PC-3 (cell line): Measurements from ENCODE around the gene HSD11B1.

Experiments used
- CTCF ChIP-seq: fragments of 300-600 bp; sonication (generic); conservative IDR thresholded peaks from 2 replicates; pipeline ENCODE4 v1.5.1; 2017; ENCODE audit warnings: antibody characterized with exemption, low read depth, mild to moderate bottlenecking, low read length
- EZH2 ChIP-seq: fragments of 300-600 bp; sonication (generic); IDR thresholded peaks from one replicate; pipeline ENCODE4 v1.6.1; 2017; ENCODE audit warnings: antibody characterized with exemption, mild to moderate bottlenecking, low read length; ENCODE audit not compliant: unreplicated experiment

- no peak for TF ChIP-seq CTCF
- TF ChIP-seq EZH2, result no peak
Observed at GRCh38 chr1:209674957-209675564, 29.6 kb upstream of the HSD11B1 start, which contains the start of gene G0S2.
